Esophagus muscularis mucosa (tissue), 4 donors: ENCODE measurements around the gene PDCD4.

ENCODE experiments used
- CTCF ChIP-seq, 3 experiments: fragments of 200-600 bp in 2 of 3; fragments of 450-650 bp in 1 of 3; sonication (generic) in 2 of 3; IDR thresholded peaks; one replicate each; pipeline ENCODE4 v1.5.1; 2017 to 2019; ENCODE audit warnings: antibody characterized with exemption in 3 of 3, mild to moderate bottlenecking in 2 of 3, moderate library complexity in 1 of 3
- EP300 ChIP-seq: sonication (generic); formaldehyde crosslinking; IDR thresholded peaks from one replicate; pipeline ENCODE4 v1.6.1; 2017; ENCODE audit warnings: antibody characterized with exemption
- POLR2A ChIP-seq: fragments of 450-650 bp; IDR thresholded peaks from one replicate; pipeline ENCODE4 v1.6.1; 2017; ENCODE audit warnings: antibody characterized with exemption, moderate library complexity, mild to moderate bottlenecking, low read depth
- POLR2AphosphoS5 ChIP-seq, 2 donors: sonication (generic); formaldehyde crosslinking; IDR thresholded peaks; one replicate each; pipeline ENCODE4 v1.6.1; 2017; ENCODE audit warnings: antibody characterized with exemption in 2 of 2

- TF ChIP-seq EP300, result no peak
- no peak for TF ChIP-seq CTCF (IDR thresholded peaks at IDR 0.05)
- no peak for TF ChIP-seq POLR2A
- no peak for TF ChIP-seq POLR2AphosphoS5 (IDR thresholded peaks at IDR 0.05)
Measured at GRCh38 chr10:110833941-110834628, 37.6 kb upstream of the PDCD4 start.
